B cell (primary cell): Measurements from ENCODE around the gene AMZ1. TPM values are rescaled to one million over a fixed set of nuclear protein-coding genes. Genes with fewer than 3 reads are reported as not detected.

Experiments used
- ATAC-seq: fragments of 200-7000 bp; cut with Tn5 transposase; one replicate; pipeline ENCODE4 v1.10.0; 2021; ENCODE audit warnings: low read depth, mild to moderate bottlenecking, moderate number of reproducible peaks, moderate library complexity
- CTCF ChIA-PET: fragments of 350-600 bp; sonication (Branson Sonifier 250); formaldehyde crosslinking; loops from one replicate; lab custom pipeline; 2021; ENCODE audit warnings: antibody characterized with exemption, inconsistent platforms; lab: Charles Lee
- POLR2A ChIA-PET: fragments of 350-600 bp; sonication (Branson Sonifier 250); formaldehyde crosslinking; loops from one replicate; lab custom pipeline; 2021; ENCODE audit warnings: antibody characterized with exemption; lab: Charles Lee
- DNase-seq: peaks from one replicate; pipeline ENCODE4 v3.0.0; 2013
- H2AFZ ChIP-seq: 2 replicates; pipeline ENCODE4 v1.6.1; 2012; ENCODE audit warnings: mild to moderate bottlenecking, low read depth, low read length; ENCODE audit not compliant: insufficient read depth, poor library complexity, severe bottlenecking
- H3K27ac ChIP-seq, 2 donors: 1 replicate in 1 of 2; 2 replicates in 1 of 2; pipeline ENCODE4 v1.5.1; 2012 to 2013; ENCODE audit warnings: low read length in 2 of 2, mild to moderate bottlenecking in 2 of 2, moderate library complexity in 1 of 2
- H3K27me3 ChIP-seq, 4 experiments: fragments of 200-600 bp in 1 of 4; sonication (generic) in 1 of 4; replicated peaks in 1 of 4; 1 replicate in 2 of 4; 2 replicates in 2 of 4; pipeline versions ENCODE4 v1.6.1 to v1.7.0; 2013 to 2016; ENCODE audit warnings: low read length in 3 of 4, mild to moderate bottlenecking in 2 of 4, mixed read lengths in 1 of 4, moderate library complexity in 1 of 4; ENCODE audit not compliant: insufficient read depth in 4 of 4, control insufficient read depth in 3 of 4; ENCODE audit errors: control extremely low read depth in 1 of 4
- H3K36me3 ChIP-seq, 2 experiments: replicated peaks in 1 of 2; 1 replicate in 1 of 2; 2 replicates in 1 of 2; pipeline versions ENCODE4 v1.6.1 to v1.7.1; 2013; ENCODE audit warnings: low read length in 1 of 2; ENCODE audit not compliant: insufficient read depth in 2 of 2, control insufficient read depth in 1 of 2; ENCODE audit errors: control extremely low read depth in 1 of 2, extremely low read depth in 1 of 2
- H3K4me1 ChIP-seq, 2 donors: fragments of 200-600 bp in 1 of 2; sonication (generic) in 1 of 2; 1 replicate in 1 of 2; 2 replicates in 1 of 2; pipeline versions ENCODE4 v1.5.1 to v1.6.1; 2013 to 2017; ENCODE audit warnings: low read length in 2 of 2; ENCODE audit not compliant: control insufficient read depth in 2 of 2, insufficient read depth in 2 of 2
- H3K4me2 ChIP-seq: replicated peaks from 2 replicates; pipeline ENCODE3; 2012; ENCODE audit warnings: mild to moderate bottlenecking, low read depth, low read length; ENCODE audit not compliant: poor library complexity, severe bottlenecking
- H3K4me3 ChIP-seq, 5 experiments: fragments of 200-600 bp in 1 of 5; sonication (generic) in 1 of 5; 1 replicate in 3 of 5; 2 replicates in 2 of 5; pipeline versions ENCODE4 v1.5.1 to v1.7.0; 2011 to 2016; ENCODE audit warnings: low read length in 4 of 5, mild to moderate bottlenecking in 4 of 5, low read depth in 2 of 5, control low read depth in 1 of 5, moderate library complexity in 1 of 5; ENCODE audit not compliant: insufficient read depth in 1 of 5; ENCODE audit errors: control extremely low read depth in 1 of 5, extremely low read depth in 1 of 5
- H3K79me2 ChIP-seq: fragments of 200-600 bp; sonication (generic); one replicate; pipeline ENCODE4 v1.6.0; 2016; ENCODE audit warnings: low read length; ENCODE audit not compliant: control insufficient read depth, insufficient read depth
- H3K9ac ChIP-seq: fragments of 200-600 bp; sonication (generic); 2 replicates; pipeline ENCODE4 v1.6.1; 2017; ENCODE audit warnings: mild to moderate bottlenecking, low read length, moderate library complexity
- H3K9me3 ChIP-seq, 3 donors: one replicate each; pipeline versions ENCODE4 v1.6.1 to v1.7.1; 2013; ENCODE audit warnings: low read length in 2 of 3; ENCODE audit not compliant: control insufficient read depth in 2 of 3, insufficient read depth in 1 of 3; ENCODE audit errors: control extremely low read depth in 1 of 3
- H4K20me1 ChIP-seq: 2 replicates; pipeline ENCODE4 v1.6.0; 2012; ENCODE audit warnings: mild to moderate bottlenecking, low read length; ENCODE audit not compliant: insufficient read depth, control insufficient read depth, poor library complexity, severe bottlenecking
- H3K27ac Mint-ChIP-seq: one replicate; pipeline ENCODE4 v1.8.0; 2021; ENCODE audit warnings: mixed read lengths
- H3K27me3 Mint-ChIP-seq: one replicate; pipeline ENCODE4 v1.8.0; 2021; ENCODE audit warnings: mixed read lengths
- H3K4me1 Mint-ChIP-seq: one replicate; pipeline ENCODE4 v1.8.0; 2021; ENCODE audit warnings: mixed read lengths
- H3K4me3 Mint-ChIP-seq: one replicate; pipeline ENCODE4 v1.8.0; 2021; ENCODE audit warnings: mixed read lengths
- H3K9me3 Mint-ChIP-seq: one replicate; pipeline ENCODE4 v1.8.0; 2022; ENCODE audit warnings: mixed read lengths; ENCODE audit not compliant: insufficient read depth
- CTCF ChIP-seq: fragments of 200-600 bp; IDR thresholded peaks from one replicate; pipeline ENCODE4 v1.8.0; 2022; ENCODE audit warnings: antibody characterized with exemption, mild to moderate bottlenecking
- EZH2 ChIP-seq: IDR thresholded peaks from 2 replicates; pipeline ENCODE4 v1.6.1; 2012; ENCODE audit warnings: borderline replicate concordance, low read depth, mild to moderate bottlenecking, moderate library complexity, low read length; ENCODE audit not compliant: insufficient read depth, poor library complexity, severe bottlenecking
- WGBS: methylation state at CpG from one replicate; pipeline ENCODE4 v1.1.5; 2013; ENCODE audit warnings: missing lambda C conversion rate; ENCODE audit not compliant: insufficient coverage; 5-methylcytosine and 5-hydroxymethylcytosine counted together
- intact Hi-C: fragments of 100-400 bp; cut with micrococcal nuclease; formaldehyde crosslinking; loops from one replicate; pipeline ENCODE4 v1.10.0; 2022
- polyA plus RNA-seq: library from polyadenylated mRNA; depleted of rRNA; stranded (reverse); fragments of >200 nt; gene quantifications from 2 replicates; pipeline ENCODE4 v1.2.3, GENCODE V29; 2012
- total RNA-seq, 2 donors: library from RNA; stranded (reverse); fragments of 120-200 nt in 1 of 2; gene quantifications; 1 replicate in 1 of 2; 2 replicates in 1 of 2; pipeline versions ENCODE4 v1.2.3 to v1.2.4, GENCODE V29; 2013 to 2022

AMZ1 gene
- total and polyA plus RNA-seq, 2 donors (not counting 1 experiment from before 2014, with no cell fraction given) = 0.73 to 13.2 TPM

GRCh38 chr7:2666588-2667250, 21.3 kb upstream of the AMZ1 start:
- no peak overlapping the region for H2AFZ ChIP-seq
- H3K9me3 ChIP-seq = peaks cover 0 to 18% (median 0%) of the 10 kb centered on the region in 3 donors
- ChIA-PET CTCF (interaction anchor here (1.0 to 1.7 kb wide), 2 partner anchors 13 to 43 kb away, joined by 3 to 9 read pairs; no protein-coding TSS in a partner anchor), POLR2A (interaction anchor here (0.6 kb wide), 1 partner anchor 44 kb away, joined by 3 read pairs; no protein-coding TSS in a partner anchor)
- H3K27me3 ChIP-seq = peaks cover 0 to 2% (median 0%) of the 10 kb centered on the region in 4 experiments
- no peak overlapping the region for H3K9ac ChIP-seq
- DNase-seq (no peak), ATAC-seq (no peak)
- peaks cover 10% of the 10 kb centered on the region for H3K27me3 Mint-ChIP-seq
- H3K4me3 Mint-ChIP-seq = no peak overlapping the region
- H3K4me2 ChIP-seq = no peak overlapping the region
- TF ChIP-seq EZH2 (no peak), CTCF (no peak)
- H4K20me1 ChIP-seq = no peaks in the 10 kb centered on the region
- H3K4me1 ChIP-seq = peaks cover 6 to 8% of the 10 kb centered on the region in 2 donors
- intact Hi-C loops = no loop called here
- H3K27ac Mint-ChIP-seq = peak overlapping the region; percentile 5
- no peaks in the 10 kb centered on the region for H3K79me2 ChIP-seq
- H3K36me3 ChIP-seq = peaks cover 0 to 2% of the 10 kb centered on the region in 2 experiments
- peaks cover 7% of the 10 kb centered on the region for H3K4me1 Mint-ChIP-seq
- H3K4me3 ChIP-seq = no peak overlapping the region
- H3K27ac ChIP-seq = no peak overlapping the region
- no peaks in the 10 kb centered on the region for H3K9me3 Mint-ChIP-seq
- WGBS = 85% methylated on average over 15 of the region's 18 CpGs

DNA sequence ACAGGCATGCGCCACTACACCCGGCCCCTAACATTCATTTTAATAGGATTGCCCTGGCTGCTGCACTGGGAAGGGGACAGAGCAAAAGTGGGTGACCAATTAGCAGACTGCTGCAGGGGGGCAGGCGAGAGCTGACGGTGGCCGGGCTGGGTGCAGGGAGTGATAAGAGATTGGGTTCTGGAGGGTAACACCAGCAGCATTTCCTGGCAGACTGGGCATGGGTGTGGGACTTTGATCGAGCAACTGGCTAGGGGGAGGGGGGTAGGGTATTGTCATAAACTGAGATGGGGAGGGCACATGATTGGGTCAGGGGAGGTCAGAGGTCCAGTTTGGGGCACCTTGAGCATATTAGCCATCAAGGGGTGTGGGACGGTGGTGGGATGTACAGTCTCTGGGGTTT, 20.2 kb upstream of the AMZ1 start:
- Histone ChIP-seq H4K20me1 (no peaks in the 10 kb centered on the region), H3K4me2 (no peak overlapping the region), H3K36me3 (no peaks in the 10 kb centered on the region), H3K27me3 (peaks cover 0 to 2% (median 0%) of the 10 kb centered on the region in 4 experiments), H3K9me3 (peaks cover 0 to 18% (median 0%) of the 10 kb centered on the region in 3 donors), H2AFZ (no peak overlapping the region), H3K9ac (no peak overlapping the region), H3K4me3 (no peak overlapping the region), H3K4me1 (peaks cover 6 to 8% of the 10 kb centered on the region in 2 donors), H3K27ac (no peak overlapping the region), H3K79me2 (no peaks in the 10 kb centered on the region)
- ChIA-PET POLR2A (no interaction called here), CTCF (interaction anchor here (1.0 to 6.8 kb wide), 3 partner anchors 14 to 40 kb away, joined by 3 to 128 read pairs (median 4); no protein-coding TSS in a partner anchor)
- WGBS = 71% methylated on average over 6 of the region's 7 CpGs
- Mint-ChIP-seq H3K27ac (no peak overlapping the region), H3K9me3 (no peaks in the 10 kb centered on the region), H3K27me3 (peaks cover 10% of the 10 kb centered on the region), H3K4me1 (peaks cover 7% of the 10 kb centered on the region), H3K4me3 (no peak overlapping the region)
- TF ChIP-seq CTCF (no peak), EZH2 (no peak)
- intact Hi-C loops = no loop called here
- ATAC-seq (no peak), DNase-seq (no peak)
